Kidney capillary endothelial cell (primary cell): ENCODE measurements around the gene AATK.
A peak's percentile ranks its signal among the peaks of the same experiment; 100 is the strongest.

ENCODE experiments used
- DNase-seq: peaks from one replicate; pipeline ENCODE4 v3.0.0-alpha.2; 2018; ENCODE audit warnings: low spot score

AATK gene

DNA sequence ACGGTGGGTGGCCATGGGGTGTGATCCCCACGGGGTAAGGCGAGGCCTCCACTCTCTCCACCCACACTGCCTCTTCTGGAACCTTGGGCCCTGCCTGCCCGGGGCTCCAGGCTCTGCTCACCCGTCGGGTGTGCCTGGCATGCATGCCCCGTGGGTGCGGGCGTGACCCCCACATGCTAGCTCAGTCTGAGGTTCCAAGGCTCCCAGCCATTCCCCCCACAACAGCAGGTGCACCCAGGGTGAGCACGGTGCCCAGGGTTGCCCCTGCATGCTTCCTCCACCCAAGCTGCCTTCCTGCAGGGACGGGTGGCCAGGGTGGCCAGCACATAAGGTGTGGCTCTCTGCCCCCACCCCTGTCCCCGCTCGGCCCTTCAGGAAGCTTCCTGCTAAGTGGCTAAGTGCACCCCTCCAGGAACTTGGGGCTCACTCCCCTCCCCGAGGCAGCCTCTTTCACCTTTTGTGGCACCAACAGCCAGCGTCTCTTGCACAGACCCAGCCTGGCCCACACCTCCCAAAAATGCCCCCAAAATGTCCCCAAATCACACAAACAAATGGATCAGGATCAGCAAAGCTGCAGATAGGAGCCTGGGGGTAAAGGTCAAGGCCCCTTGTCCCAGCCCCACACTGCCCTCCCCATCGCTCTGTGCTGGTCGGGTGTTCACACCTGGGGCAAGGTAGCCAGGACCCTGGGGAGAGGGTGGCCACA, 22.2 kb downstream of the AATK start:
- DNase-seq, result no peak

- DNase-seq, result no peak
These were observed 22.9 kb downstream of the AATK start for GRCh38 chr17:81143200-81143527.

- peak; percentile 71 for DNase-seq
These were observed 23.5 kb downstream of the AATK start for GRCh38 chr17:81142301-81143199.

DNA sequence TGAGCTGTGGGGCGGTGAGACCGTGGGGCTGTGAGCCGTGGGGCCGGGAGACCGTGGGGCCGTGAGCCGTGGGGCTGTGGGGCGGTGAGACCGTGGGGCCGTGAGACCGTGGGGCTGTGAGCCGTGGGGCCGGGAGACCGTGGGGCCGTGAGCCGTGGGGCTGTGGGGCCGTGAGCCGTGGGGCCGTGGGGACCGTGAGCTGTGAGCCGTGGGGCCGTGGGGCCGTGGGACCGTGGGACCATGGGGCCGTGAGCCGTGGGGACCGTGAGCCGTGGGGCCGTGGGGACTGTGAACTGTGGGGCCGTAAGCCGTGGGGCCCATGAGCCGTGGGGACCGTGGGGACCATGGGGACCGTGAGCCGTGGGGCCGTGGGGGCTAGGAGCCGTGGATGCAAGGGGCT, 25.3 kb downstream of the AATK start:
- DNase-seq, result no peak

- no peak for DNase-seq
These were observed 26.0 kb downstream of the AATK start for GRCh38 chr17:81140018-81140417.

- no peak for DNase-seq
These were observed 26.6 kb downstream of the AATK start for GRCh38 chr17:81139428-81139827.

DNA sequence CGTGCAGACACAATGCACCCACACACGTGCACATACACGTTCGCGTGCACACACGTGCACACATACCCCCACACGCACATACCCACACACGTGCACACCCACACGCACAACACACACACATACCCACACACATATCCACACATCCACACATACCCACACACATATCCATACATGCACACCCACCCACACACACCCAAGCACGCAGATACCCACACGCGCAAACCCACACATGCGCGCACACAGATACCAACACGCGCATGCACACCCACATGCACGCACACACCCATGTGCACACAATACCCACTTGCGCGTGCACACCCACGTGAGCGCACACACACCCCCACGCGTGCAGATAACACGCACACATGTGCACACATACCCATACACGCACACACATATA, 27.5 kb downstream of the AATK start:
- no peak for DNase-seq

DNA sequence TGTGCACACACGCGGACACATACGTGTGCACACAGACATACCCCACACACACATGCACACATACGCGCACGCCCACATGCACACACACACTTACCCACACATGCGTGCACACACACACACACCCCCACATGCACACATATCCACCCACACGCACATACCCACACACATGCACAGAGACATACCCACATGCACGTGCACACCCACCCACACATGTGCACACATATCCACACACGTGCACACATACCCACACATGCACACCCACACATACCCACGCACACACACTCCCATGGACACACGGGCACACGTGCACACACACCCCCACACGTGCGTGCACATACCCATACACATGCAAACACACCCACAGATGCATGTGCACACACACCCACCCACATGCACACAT, 27.9 kb downstream of the AATK start:
- DNase-seq, result no peak

DNA sequence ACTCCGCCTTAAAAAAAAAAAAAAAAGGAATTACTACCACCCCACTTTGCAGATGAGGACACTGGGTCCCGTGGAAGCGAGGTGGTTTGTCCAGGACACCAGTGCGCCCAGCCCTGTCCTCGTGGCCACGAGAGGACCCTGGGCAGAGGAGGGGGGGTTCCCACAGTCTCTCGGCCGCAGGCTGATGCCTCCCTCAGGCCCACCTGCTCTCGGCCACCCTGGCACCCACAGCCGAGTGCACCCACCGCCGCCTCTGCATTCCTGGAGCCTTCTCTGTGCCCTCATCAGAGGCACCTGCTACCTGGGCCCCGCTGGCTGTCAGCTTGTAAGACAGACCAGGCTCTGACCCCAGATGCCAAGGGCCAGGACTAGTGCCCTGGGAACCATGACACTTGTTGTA, 28.8 kb downstream of the AATK start:
- DNase-seq, result no peak

GRCh38 chr17:81136366-81136765, 29.7 kb downstream of the AATK start:
- DNase-seq, result no peak

DNA sequence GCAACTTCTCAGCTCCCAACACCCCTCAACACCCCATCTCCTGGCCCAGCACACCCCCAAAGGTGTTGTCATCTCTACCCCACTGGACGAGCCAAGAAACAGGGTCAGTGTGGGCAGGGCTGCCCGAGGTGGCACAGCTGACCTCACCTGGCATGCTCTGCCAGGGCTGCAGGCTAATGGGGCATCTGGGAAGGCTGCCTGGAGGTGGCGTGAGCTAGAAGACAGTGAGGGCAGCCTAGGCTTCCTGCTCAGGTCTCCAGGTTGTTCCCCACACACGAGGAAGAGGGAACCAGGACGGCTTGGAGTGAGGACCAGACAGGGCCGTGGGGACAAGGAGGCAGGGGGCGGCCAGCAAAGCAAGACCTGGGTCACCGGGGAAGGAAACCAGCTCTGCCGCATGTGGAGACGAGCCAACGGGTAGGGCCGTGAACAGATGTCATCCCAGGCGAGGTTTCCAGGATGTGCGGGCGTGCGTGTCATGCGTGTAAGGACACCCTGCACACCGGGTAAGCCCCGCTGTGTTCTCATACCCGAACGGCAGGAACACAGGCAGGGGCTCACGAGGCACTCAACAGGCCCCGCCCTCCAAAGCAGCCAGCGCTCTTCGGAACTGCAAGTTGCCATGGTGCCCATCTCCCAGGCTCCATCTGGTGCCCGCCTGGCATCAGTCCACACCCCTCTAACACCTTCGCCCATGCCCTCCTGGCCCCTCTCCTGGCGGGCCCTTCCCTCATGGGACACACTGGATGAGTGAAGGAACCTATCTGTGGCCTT, 30.3 kb downstream of the AATK start:
- DNase-seq, result no peak

DNA sequence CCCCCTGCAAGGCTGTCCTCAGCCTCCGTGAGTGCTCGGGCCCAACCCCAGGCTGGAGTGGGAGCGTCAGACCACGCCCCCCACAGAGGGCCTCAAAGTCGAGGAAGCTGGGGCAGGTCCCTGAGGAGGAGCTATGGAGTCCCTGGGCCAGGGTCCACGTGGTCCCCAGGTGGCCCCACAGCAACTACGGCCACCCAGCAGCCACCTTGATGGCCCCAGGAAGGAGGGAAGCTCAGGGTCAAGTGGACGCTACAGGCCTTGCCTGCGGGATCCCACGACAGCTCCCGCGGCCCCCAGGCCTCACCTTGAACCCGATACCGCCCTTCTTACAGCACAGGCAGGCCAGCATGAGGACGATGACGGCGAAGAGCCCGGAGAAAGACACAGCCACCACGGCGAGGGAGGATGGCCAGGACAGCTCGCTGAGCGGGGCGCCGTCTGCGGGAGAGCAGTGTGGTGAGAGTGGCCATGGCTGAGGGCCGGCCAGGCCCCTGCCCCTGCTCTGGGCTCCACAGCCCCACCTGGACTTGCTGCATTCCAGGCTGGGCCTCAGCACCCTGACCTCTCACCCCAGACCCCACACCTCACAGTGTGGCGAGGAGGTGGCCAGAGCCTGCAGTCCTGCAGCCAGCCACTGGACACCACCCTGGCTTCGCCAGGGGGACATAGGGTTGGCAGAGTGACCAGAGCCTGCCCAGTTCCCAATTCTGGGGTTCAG, 31.8 kb downstream of the AATK start:
- no peak for DNase-seq

GRCh38 chr17:81132770-81133723, 33.0 kb downstream of the AATK start:
- DNase-seq, result no peak

GRCh38 chr17:81132197-81132540, 33.9 kb downstream of the AATK start:
- no peak for DNase-seq

DNA sequence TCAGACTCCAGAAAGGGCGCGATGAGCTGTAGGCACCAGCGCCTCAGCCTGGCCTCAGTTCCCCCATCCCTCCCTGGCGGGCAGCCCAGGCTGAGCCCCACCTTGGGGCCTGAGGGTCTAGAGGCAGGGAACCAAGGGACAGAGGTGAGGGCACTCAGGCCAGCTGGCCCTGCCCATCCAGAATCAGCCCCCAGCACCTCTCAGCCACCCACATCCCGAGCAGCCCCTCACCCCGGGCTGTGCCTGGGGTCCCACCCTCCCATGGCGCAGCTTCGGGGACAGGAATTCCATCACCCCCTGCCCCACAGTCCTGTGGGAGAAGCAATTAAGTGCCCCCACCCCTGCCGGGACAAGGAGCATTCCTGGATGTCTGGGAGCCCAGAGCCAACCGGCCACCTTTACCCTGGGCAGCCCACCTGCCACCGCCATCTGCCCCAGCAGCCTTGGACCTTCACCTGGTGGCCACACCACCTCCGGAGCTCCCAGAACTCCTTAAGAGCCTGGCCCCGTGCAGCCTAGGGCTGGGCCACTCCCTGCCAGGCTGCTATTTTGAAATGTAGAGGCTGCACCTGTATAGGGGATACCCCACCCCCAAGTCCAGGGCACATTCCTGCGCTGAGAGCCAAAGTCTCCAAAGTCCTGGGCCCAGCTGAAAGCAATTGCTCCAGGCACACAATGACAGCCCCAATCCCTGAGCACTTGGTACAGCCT, 34.4 kb downstream of the AATK start:
- no peak for DNase-seq

DNA sequence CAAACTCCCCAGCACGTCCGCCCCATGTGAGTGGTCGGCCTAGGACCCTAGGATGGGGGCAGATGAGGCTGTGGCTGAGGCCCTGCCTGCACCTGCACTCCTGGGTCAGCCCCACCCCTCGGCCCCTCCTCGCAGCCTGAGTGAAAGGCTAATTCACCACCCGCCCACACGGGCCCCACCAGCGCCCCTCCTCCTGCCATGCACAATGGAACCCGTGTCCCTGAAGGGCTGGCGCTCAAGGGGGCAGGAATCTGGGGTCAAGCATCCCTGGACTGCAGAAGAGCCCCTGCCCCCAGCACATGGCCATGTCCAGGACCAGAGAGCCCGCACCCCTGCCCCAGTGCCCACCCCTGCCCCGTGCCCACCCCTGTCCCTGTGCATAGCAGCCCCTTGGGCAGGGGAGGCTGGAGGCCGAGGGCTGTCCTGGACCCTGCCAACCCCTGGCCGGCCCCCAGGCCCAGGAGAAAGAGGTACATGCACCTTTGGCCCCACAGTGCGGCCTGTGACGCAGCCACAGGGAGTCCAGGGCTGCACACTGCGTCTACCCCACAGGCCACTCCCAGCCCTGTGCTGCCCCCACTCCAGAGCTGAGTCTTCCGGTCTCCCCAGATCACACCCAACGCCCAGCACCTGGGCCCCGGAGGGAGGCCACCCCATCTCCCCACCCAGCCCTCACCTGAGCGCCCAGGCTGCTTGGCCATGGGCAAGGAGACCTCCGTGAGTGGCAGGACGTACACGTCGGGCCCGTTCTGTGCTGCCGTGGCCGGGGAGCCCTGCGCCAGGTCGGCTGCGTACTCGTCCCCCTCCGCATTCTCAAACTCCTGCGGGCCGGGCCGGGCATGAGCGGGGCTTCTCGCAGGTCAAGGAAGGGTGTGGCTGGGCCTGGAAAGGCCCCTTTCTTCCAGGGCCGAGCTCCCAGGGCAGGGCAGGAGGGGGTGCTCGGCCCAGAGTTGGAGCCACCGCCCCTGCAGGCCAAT, 35.3 kb downstream of the AATK start:
- no peak for DNase-seq

DNA sequence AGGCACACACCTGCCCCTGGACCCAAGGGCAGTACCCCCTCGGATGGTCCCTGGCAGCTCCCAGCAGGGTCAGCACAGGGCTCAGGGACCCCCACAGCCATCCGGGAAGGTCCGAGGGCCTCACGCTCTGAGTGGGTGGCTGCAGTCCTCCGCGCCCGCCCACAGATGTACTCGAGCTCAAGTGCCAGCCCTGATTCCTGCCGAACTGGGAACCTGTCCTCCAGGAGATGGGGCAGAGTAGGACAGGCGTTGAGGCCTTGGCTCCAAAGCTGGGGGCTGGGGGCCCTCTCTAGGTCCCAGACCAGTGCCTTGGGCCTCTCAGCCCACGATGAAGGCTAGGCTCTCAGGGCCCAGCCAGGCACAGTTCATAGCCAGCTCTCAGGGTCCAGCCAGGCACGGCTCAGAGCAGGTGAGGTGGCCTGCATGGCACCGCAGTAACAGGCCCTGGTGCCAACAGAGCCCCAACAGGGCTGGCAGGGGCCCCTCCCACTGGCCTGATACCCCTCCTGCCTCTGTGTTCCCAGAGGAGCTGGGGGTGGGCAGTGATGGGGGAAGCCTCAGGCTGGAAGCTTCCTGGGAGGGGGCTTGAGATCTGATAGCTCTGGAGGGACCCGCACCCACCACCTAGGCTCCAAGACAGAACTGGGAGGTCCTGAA, 36.2 kb downstream of the AATK start:
- DNase-seq, result no peak

- DNase-seq, result no peak
These were observed 36.7 kb downstream of the AATK start for GRCh38 chr17:81129289-81129688.

DNA sequence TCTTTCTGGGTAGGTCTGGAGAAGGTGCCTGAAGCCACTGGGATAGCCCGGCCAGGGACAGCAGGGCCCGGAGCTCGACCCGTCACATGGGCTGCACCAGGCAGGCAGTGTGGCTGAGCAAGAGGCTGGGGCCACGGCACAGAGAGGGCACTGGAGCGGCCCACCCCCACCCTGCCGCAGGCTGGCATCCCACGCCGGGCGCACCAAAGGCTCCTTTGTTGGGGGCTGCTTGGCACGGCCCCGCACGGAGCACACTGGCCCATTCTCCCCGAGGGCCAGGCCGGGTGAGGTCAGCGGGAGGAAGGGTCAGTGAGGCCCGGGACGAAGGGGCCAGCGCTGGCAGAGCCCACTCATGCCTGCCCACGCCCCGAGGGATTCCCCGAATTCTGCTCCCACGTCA, 37.2 kb downstream of the AATK start:
- DNase-seq, result no peak
